HEK293 (cell line): Measurements from ENCODE around the gene UCP3.

Experiments
- CTCF ChIA-PET: fragments of 350-600 bp; formaldehyde crosslinking; extraction: SDS; loops from one replicate; lab custom pipeline; 2021; ENCODE audit warnings: antibody characterized with exemption; lab: Yijun Ruan, JAX
- POLR2A ChIA-PET: fragments of 300-600 bp; formaldehyde crosslinking; extraction: SDS; loops from one replicate; lab custom pipeline; 2020; ENCODE audit warnings: antibody characterized with exemption, inconsistent platforms; lab: Yijun Ruan, JAX
- H3K27ac ChIP-seq: fragments of 200-500 bp; sonication (Bioruptor generic); 2 replicates; pipeline ENCODE4 v1.5.1; 2014; ENCODE audit warnings: low read depth, low read length, control low read depth, inconsistent platforms; ENCODE audit errors: extremely low read depth
- H3K36me3 ChIP-seq, 2 experiments: fragments of 200-500 bp in 1 of 2; sonication (Bioruptor generic) in 1 of 2; 1 replicate in 1 of 2; 2 replicates in 1 of 2; pipeline ENCODE4 v1.5.1; 2014 to 2017; ENCODE audit warnings: inconsistent platforms in 2 of 2, low read length in 2 of 2; ENCODE audit not compliant: control insufficient read depth in 2 of 2, insufficient read depth in 1 of 2
- H3K4me1 ChIP-seq: fragments of 200-500 bp; sonication (Bioruptor generic); 2 replicates; pipeline ENCODE4 v1.5.1; 2014; ENCODE audit warnings: mild to moderate bottlenecking, low read length, inconsistent platforms; ENCODE audit not compliant: control insufficient read depth, insufficient read depth
- H3K4me3 ChIP-seq: 2 replicates; pipeline ENCODE4 v1.5.1; 2011; ENCODE audit warnings: low read depth, mild to moderate bottlenecking, control low read depth, low read length, moderate library complexity
- H3K9me3 ChIP-seq: fragments of 200-500 bp; sonication (Bioruptor generic); 2 replicates; pipeline ENCODE4 v1.5.1; 2014; ENCODE audit warnings: low read depth, low read length, inconsistent platforms; ENCODE audit not compliant: control insufficient read depth, insufficient read depth
- EGR2 ChIP-seq: fragments of 450-650 bp; formaldehyde crosslinking; IDR thresholded peaks from 2 replicates; pipeline ENCODE4 v1.5.1; 2016; ENCODE audit warnings: low read depth, missing biosample characterization, missing genetic modification characterization
- KLF8 ChIP-seq: fragments of 450-650 bp; formaldehyde crosslinking; IDR thresholded peaks from 2 replicates; pipeline ENCODE4 v1.5.1; 2016; ENCODE audit warnings: missing biosample characterization, missing genetic modification characterization
- SCRT1 ChIP-seq: fragments of 450-650 bp; formaldehyde crosslinking; IDR thresholded peaks from 2 replicates; pipeline ENCODE4 v1.5.1; 2016; ENCODE audit warnings: missing biosample characterization, missing genetic modification characterization, borderline replicate concordance
- SP2 ChIP-seq: fragments of 450-650 bp; formaldehyde crosslinking; IDR thresholded peaks from 2 replicates; pipeline ENCODE4 v1.5.1; 2016; ENCODE audit warnings: missing biosample characterization, missing genetic modification characterization
- TRIM28 ChIP-seq: IDR thresholded peaks from 2 replicates; pipeline ENCODE4 v1.6.1; 2011; ENCODE audit warnings: low read length, control low read depth, borderline replicate concordance
- ZBTB17 ChIP-seq: fragments of 450-650 bp; formaldehyde crosslinking; IDR thresholded peaks from 2 replicates; pipeline ENCODE4 v1.5.1; 2016; ENCODE audit warnings: missing biosample characterization, missing genetic modification characterization
- ZNF133 ChIP-seq: fragments of 450-650 bp; formaldehyde crosslinking; IDR thresholded peaks from 2 replicates; pipeline ENCODE4 v1.5.1; 2016; ENCODE audit warnings: missing biosample characterization, missing genetic modification characterization
- ZNF146 ChIP-seq: fragments of 450-650 bp; formaldehyde crosslinking; IDR thresholded peaks from 2 replicates; pipeline ENCODE4 v1.5.1; 2016; ENCODE audit warnings: missing biosample characterization, missing genetic modification characterization
- ZNF19 ChIP-seq: fragments of 450-650 bp; formaldehyde crosslinking; IDR thresholded peaks from 2 replicates; pipeline ENCODE4; 2016; ENCODE audit warnings: missing biosample characterization, missing genetic modification characterization, low read depth
- ZNF274 ChIP-seq, 2 experiments: fragments of 200-500 bp in 1 of 2; fragments of 450-650 bp in 1 of 2; sonication (Bioruptor generic) in 1 of 2; formaldehyde crosslinking in 1 of 2; IDR thresholded peaks; 2 replicates each; pipeline versions ENCODE4 v1.5.1 to v1.6.1; 2014 to 2016; ENCODE audit warnings: borderline replicate concordance in 1 of 2, inconsistent platforms in 1 of 2, low read length in 1 of 2, missing biosample characterization in 1 of 2, missing genetic modification characterization in 1 of 2
- ZNF324 ChIP-seq: fragments of 450-650 bp; formaldehyde crosslinking; IDR thresholded peaks from 2 replicates; pipeline ENCODE4 v1.5.1; 2016; ENCODE audit warnings: missing biosample characterization, missing genetic modification characterization
- ZNF394 ChIP-seq: fragments of 450-650 bp; formaldehyde crosslinking; IDR thresholded peaks from 2 replicates; pipeline ENCODE4 v1.5.1; 2016; ENCODE audit warnings: missing biosample characterization, missing genetic modification characterization, mild to moderate bottlenecking, moderate library complexity, borderline replicate concordance
- ZNF585B ChIP-seq: fragments of 450-650 bp; formaldehyde crosslinking; IDR thresholded peaks from 2 replicates; pipeline ENCODE4 v1.5.1; 2016; ENCODE audit warnings: missing biosample characterization, missing genetic modification characterization
- ZNF658 ChIP-seq: fragments of 450-650 bp; formaldehyde crosslinking; IDR thresholded peaks from 2 replicates; pipeline ENCODE4; 2016; ENCODE audit warnings: missing biosample characterization, missing genetic modification characterization
- ZNF707 ChIP-seq: fragments of 450-650 bp; formaldehyde crosslinking; IDR thresholded peaks from 2 replicates; pipeline ENCODE4 v1.5.1; 2016; ENCODE audit warnings: missing biosample characterization, missing genetic modification characterization
- TF ChIP-seq, protein P1 (sequence below): fragments of 450-650 bp; formaldehyde crosslinking; IDR thresholded peaks from 2 replicates; pipeline ENCODE4 v1.5.1; 2017; ENCODE audit warnings: missing biosample characterization, missing genetic modification characterization
- TF ChIP-seq, protein P2 (sequence below): IDR thresholded peaks from 2 replicates; pipeline ENCODE4 v1.6.1; 2011; ENCODE audit warnings: mild to moderate bottlenecking, low read depth, low read length, borderline replicate concordance
- TF ChIP-seq, protein P3 (sequence below): fragments of 450-650 bp; formaldehyde crosslinking; IDR thresholded peaks from 2 replicates; pipeline ENCODE4 v1.5.1; 2017; ENCODE audit warnings: missing biosample characterization, mild to moderate bottlenecking, missing genetic modification characterization, moderate library complexity
- TF ChIP-seq, protein P4 (sequence below): fragments of 450-650 bp; formaldehyde crosslinking; IDR thresholded peaks from 2 replicates; pipeline ENCODE4 v1.5.1; 2016; ENCODE audit warnings: missing biosample characterization, missing genetic modification characterization
- TF ChIP-seq, protein P5 (sequence below): fragments of 450-650 bp; formaldehyde crosslinking; IDR thresholded peaks from 2 replicates; pipeline ENCODE4 v1.5.1; 2016; ENCODE audit warnings: missing biosample characterization, missing genetic modification characterization

The UCP3 gene

DNA sequence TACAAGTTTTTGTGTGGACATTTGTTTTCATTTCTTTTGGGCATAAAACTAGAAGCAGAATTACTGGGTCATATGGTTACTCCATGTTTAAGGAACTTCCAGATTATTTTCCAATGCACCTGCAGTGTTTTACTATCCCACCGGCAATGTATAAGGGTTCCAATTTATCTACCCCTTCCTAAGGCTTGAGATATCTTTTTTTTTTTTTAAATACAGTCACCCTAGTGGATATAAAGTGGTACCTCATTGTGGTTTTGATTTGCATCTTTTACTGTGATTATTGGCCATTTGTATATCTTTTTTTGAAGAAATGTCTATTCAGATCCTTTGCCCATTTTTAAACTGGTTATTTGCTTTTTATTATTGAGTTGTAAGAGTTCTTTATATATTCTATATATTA, 34.6 kb upstream of the UCP3 start (continued):
- TF ChIP-seq, protein P1, sequence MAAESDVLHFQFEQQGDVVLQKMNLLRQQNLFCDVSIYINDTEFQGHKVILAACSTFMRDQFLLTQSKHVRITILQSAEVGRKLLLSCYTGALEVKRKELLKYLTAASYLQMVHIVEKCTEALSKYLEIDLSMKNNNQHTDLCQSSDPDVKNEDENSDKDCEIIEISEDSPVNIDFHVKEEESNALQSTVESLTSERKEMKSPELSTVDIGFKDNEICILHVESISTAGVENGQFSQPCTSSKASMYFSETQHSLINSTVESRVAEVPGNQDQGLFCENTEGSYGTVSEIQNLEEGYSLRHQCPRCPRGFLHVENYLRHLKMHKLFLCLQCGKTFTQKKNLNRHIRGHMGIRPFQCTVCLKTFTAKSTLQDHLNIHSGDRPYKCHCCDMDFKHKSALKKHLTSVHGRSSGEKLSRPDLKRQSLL (tag by site-specific recombination): no peak
- no peak for TF ChIP-seq ZNF658
- TF ChIP-seq, protein P2, sequence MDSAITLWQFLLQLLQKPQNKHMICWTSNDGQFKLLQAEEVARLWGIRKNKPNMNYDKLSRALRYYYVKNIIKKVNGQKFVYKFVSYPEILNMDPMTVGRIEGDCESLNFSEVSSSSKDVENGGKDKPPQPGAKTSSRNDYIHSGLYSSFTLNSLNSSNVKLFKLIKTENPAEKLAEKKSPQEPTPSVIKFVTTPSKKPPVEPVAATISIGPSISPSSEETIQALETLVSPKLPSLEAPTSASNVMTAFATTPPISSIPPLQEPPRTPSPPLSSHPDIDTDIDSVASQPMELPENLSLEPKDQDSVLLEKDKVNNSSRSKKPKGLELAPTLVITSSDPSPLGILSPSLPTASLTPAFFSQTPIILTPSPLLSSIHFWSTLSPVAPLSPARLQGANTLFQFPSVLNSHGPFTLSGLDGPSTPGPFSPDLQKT: no peak
- TF ChIP-seq ZBTB17 (tag by site-specific recombination): no peak

DNA sequence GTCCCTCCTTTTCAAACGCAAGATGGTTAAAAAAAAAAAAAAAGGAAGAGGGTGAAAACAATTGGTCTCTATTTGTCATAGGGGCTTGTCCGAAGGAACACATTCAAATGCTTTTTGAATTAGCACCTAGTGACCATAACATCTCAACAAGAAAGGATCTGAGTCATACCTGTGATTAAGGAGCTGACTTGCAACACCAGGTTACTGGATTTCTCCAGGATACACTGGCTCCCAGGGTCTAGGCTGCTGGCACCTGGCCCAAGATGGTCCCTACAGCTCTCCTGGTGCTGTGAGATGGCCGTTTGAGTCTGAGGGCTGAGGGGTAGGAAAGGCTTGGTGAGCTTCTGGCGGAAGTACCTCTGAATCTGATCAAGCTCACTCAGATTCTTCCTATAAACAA, 28.4 kb upstream of the UCP3 start:
- no peak overlapping the region for H3K27ac ChIP-seq
- ChIA-PET POLR2A (no interaction called here), CTCF (no interaction called here)
- H3K9me3 ChIP-seq: no peaks in the 10 kb centered on the region
- H3K4me1 ChIP-seq: no peaks in the 10 kb centered on the region
- H3K36me3 ChIP-seq: peaks cover 0 to 87% of the 10 kb centered on the region in 2 experiments
- TF ChIP-seq ZNF658 (no peak), ZNF133 (tag by site-specific recombination) (no peak), ZNF274 (IDR thresholded peaks at IDR 0.05; ENCODE audit: low read length) (no peak), ZNF274 (tag by site-specific recombination; IDR thresholded peaks at IDR 0.05; ENCODE audit: borderline replicate concordance) (no peak), EGR2 (tag by site-specific recombination) (no peak), KLF8 (no peak), ZNF707 (tag by site-specific recombination) (no peak), ZNF19 (tag by site-specific recombination) (no peak), ZNF394 (tag by site-specific recombination) (no peak), ZNF324 (tag by site-specific recombination) (no peak), ZNF146 (tag by site-specific recombination) (no peak), SCRT1 (no peak), ZNF585B (tag by site-specific recombination) (no peak), TRIM28 (no peak), SP2 (tag by site-specific recombination) (no peak)
- TF ChIP-seq, protein P3, sequence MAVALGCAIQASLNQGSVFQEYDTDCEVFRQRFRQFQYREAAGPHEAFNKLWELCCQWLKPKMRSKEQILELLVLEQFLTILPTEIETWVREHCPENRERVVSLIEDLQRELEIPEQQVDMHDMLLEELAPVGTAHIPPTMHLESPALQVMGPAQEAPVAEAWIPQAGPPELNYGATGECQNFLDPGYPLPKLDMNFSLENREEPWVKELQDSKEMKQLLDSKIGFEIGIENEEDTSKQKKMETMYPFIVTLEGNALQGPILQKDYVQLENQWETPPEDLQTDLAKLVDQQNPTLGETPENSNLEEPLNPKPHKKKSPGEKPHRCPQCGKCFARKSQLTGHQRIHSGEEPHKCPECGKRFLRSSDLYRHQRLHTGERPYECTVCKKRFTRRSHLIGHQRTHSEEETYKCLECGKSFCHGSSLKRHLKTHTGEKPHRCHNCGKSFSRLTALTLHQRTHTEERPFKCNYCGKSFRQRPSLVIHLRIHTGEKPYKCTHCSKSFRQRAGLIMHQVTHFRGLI: no peak
- TF ChIP-seq, protein P4, sequence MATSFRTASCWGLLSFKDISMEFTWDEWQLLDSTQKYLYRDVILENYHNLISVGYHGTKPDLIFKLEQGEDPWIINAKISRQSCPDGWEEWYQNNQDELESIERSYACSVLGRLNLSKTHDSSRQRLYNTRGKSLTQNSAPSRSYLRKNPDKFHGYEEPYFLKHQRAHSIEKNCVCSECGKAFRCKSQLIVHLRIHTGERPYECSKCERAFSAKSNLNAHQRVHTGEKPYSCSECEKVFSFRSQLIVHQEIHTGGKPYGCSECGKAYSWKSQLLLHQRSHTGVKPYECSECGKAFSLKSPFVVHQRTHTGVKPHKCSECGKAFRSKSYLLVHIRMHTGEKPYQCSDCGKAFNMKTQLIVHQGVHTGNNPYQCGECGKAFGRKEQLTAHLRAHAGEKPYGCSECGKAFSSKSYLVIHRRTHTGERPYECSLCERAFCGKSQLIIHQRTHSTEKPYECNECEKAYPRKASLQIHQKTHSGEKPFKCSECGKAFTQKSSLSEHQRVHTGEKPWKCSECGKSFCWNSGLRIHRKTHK (tag by site-specific recombination): no peak
- TF ChIP-seq, protein P5, sequence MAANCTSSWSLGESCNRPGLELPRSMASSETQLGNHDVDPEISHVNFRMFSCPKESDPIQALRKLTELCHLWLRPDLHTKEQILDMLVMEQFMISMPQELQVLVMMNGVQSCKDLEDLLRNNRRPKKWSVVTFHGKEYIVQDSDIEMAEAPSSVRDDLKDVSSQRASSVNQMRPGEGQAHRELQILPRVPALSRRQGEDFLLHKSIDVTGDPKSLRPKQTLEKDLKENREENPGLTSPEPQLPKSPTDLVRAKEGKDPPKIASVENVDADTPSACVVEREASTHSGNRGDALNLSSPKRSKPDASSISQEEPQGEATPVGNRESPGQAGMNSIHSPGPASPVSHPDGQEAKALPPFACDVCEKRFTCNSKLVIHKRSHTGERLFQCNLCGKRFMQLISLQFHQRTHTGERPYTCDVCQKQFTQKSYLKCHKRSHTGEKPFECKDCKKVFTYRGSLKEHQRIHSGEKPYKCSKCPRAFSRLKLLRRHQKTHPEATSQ (tag by site-specific recombination): no peak
- no peak overlapping the region for H3K4me3 ChIP-seq
